GM12865 (cell line): ENCODE measurements around the gene NUMB.

Experiments
- DNase-seq: peaks from one replicate; pipeline ENCODE4 v3.0.0; 2010; ENCODE audit warnings: low read depth
- H3K4me3 ChIP-seq: 2 replicates; pipeline ENCODE4 v1.5.1; 2011; ENCODE audit warnings: mild to moderate bottlenecking, low read depth, low read length, control low read depth
- TF ChIP-seq, protein P1 (sequence below): IDR thresholded peaks from 2 replicates; pipeline ENCODE4 v1.5.1; 2011; ENCODE audit warnings: low read length, control low read depth, low read depth, inconsistent platforms; ENCODE audit not compliant: insufficient read depth; ENCODE audit errors: missing control alignments

NUMB gene

DNA sequence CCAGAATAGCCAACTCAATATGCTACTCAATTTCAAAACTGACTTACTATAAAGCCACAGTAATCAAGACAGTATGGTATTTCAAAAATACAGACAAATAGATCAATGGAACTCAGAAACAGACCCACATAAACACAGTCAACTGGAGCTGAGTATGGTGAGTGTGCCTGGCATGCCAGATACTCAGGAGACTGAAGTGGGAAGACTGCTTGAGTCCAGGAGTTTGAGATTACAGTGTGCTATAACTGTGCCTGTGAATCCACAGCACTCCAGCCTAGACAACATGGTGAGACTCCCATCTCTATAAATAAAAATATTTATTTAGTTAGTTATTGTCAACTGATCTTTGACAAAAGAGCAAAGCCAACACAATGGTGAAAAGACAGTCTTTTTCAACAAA lies 81.8 kb downstream of the NUMB start:
- no peak overlapping the region for H3K4me3 ChIP-seq
- DNase-seq: no peak
- TF ChIP-seq, protein P1, sequence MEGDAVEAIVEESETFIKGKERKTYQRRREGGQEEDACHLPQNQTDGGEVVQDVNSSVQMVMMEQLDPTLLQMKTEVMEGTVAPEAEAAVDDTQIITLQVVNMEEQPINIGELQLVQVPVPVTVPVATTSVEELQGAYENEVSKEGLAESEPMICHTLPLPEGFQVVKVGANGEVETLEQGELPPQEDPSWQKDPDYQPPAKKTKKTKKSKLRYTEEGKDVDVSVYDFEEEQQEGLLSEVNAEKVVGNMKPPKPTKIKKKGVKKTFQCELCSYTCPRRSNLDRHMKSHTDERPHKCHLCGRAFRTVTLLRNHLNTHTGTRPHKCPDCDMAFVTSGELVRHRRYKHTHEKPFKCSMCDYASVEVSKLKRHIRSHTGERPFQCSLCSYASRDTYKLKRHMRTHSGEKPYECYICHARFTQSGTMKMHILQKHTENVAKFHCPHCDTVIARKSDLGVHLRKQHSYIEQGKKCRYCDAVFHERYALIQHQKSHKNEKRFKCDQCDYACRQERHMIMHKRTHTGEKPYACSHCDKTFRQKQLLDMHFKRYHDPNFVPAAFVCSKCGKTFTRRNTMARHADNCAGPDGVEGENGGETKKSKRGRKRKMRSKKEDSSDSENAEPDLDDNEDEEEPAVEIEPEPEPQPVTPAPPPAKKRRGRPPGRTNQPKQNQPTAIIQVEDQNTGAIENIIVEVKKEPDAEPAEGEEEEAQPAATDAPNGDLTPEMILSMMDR: no peak

DNA sequence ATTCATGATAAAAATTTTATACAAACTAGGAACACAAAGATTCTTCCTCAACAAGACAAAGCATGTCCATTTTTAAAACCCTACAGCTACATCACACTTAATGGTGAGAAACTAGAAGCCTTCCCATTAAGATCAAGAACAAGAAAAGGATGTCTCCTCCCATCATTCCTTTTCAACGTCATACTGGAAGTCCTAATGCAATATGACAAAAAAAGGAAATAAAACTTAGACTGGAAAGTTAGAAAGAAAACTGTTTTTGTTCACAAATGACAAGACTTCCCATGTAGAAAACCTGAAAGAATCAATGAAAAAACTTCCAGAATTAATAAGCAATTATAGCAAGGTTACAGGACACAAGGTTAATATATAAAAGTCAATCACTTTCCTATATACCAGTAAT lies 82.5 kb downstream of the NUMB start:
- no peak for DNase-seq
- TF ChIP-seq, protein P1: no peak
- H3K4me3 ChIP-seq: no peak overlapping the region

DNA sequence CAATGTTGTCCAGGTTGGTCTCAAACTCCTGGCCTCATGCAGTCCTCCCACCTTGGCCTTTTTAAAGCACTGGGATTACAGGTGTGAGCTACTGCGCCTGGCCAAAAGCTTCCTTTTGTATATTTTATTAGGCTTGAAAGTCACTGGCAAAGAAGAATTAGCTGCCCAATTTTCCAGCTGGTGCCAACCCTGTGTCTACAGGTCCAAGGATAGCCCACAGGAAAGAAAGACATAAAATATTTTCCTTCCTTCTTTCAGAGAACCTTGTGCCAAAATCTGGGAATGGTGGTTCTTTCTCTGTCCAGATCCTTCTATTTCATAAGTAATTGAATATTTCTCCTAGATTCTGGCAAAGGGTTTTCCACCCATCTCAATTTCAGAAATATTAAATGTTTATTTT lies 84.1 kb downstream of the NUMB start:
- no peak for DNase-seq
- no peak overlapping the region for H3K4me3 ChIP-seq
- TF ChIP-seq, protein P1: no peak

DNA sequence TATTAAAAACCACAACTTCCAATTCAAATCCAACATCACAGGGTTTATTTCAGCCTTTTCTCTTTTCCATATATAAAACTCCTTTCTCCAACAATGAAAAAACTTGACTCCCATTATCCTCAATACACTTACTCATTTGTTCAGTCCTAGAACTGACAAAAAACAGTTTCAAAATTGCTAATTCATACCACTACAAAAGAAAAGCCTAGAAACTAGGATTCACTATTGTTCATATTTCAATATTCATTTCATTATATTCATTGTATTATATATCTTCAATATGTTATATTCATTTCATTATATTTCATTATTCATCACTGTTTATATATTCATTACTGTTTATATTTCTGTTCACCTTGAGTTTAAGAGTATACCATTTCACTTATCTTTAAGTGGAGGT lies 85.8 kb downstream of the NUMB start:
- TF ChIP-seq, protein P1: no peak
- no peak overlapping the region for H3K4me3 ChIP-seq
- DNase-seq: no peak

DNA sequence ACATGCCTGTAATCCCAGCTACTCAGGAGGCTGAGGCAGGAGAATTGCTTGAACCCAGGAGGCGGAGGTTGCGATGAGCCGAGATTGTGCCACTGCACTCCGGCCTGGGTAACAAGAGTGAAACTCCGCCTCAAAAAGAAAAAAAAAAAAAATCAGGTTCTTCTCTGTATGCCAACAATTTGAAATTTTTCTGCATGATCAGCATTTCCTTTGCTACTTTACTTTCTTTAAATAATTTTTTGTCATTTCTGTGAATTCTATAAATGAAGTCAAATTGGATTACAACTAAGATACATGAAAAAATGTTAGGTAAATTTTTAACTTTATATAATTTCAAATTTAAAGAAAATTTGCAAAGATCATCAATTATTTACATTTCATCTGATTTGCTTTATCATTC lies 87.8 kb downstream of the NUMB start:
- TF ChIP-seq, protein P1: no peak
- no peak for DNase-seq
- no peak overlapping the region for H3K4me3 ChIP-seq

DNA sequence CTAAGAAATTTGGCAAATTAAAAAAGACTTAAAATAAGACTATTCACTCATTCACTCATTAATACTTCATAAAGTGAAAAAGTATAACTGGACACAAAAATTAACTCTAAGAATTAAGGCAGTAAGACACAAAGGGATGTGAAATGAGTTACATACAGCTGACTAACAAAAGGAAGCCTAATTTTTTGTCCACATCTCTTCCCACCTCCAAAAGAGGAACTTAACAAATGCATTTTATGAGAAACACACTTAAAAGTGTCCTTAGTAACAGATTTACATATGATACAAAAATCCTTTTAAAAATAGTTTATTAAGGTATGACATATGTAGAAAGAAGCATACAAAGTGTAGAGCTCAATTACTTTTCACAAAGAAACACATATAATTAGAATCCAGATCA lies 88.9 kb downstream of the NUMB start:
- H3K4me3 ChIP-seq: no peak overlapping the region
- no peak for DNase-seq
- TF ChIP-seq, protein P1: no peak

DNA sequence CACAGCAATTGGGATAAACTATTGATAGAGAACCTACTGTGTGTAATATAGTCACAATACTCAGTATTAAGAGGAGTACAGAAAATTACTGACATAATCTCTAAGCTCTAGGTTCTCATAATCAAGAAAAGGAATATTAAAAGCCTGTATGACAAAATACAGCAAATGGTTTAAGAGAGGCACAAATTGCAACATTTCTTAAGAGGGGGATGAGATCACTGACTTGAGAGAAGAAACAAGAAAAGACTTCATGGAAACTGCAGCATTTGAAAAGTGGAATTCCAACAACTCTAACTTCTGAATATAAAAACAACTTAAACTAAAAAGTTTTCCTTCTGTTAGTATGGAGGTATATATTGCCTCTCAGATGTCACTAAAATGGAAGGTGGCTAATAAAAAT lies 89.7 kb downstream of the NUMB start:
- DNase-seq: no peak
- H3K4me3 ChIP-seq: no peak overlapping the region
- TF ChIP-seq, protein P1: no peak
